Astrocyte of the spinal cord (primary cell): ENCODE data around the gene ARPC1A.

Experiments used
- DNase-seq: peaks from one replicate; pipeline ENCODE4 v3.0.0; 2011; ENCODE audit warnings: low read depth, low spot score
- H3K4me3 ChIP-seq: 2 replicates; pipeline ENCODE4 v1.5.1; 2011; ENCODE audit warnings: low read depth, mild to moderate bottlenecking, low read length, moderate library complexity
- CTCF ChIP-seq: IDR thresholded peaks from 2 replicates; pipeline ENCODE4 v1.5.1; 2012; ENCODE audit warnings: low read depth, mild to moderate bottlenecking, low read length, inconsistent platforms
- in situ Hi-C: cut with HindIII; loops from 2 replicates; pipeline ENCODE4 v1.10.0; 2017; ENCODE audit warnings: low sequenced_read_pairs

ARPC1A gene

GRCh38 chr7:99395616-99396327 is 70.1 kb downstream of the ARPC1A start:
- in situ Hi-C loops = no loop called here
- TF ChIP-seq CTCF = no peak
- DNase-seq = no peak

GRCh38 chr7:99396418-99397296 is 71.0 kb downstream of the ARPC1A start:
- no peak for DNase-seq
- no peak overlapping the region for H3K4me3 ChIP-seq
- in situ Hi-C loops = no loop called here
- TF ChIP-seq CTCF = no peak

More at GRCh38 chr7:99395616-99396327, 70.1 kb downstream of the ARPC1A start:
- H3K4me3 ChIP-seq = no peak overlapping the region

GRCh38 chr7:99397297-99397983 is 71.7 kb downstream of the ARPC1A start:
- in situ Hi-C loops = no loop called here
- TF ChIP-seq CTCF = no peak
- no peak for DNase-seq
- no peak overlapping the region for H3K4me3 ChIP-seq

GRCh38 chr7:99398891-99399445 is 73.3 kb downstream of the ARPC1A start:
- in situ Hi-C loops = no loop called here
- H3K4me3 ChIP-seq = no peak overlapping the region
- DNase-seq = no peak
- no peak for TF ChIP-seq CTCF

GRCh38 chr7:99399597-99399996 is 73.9 kb downstream of the ARPC1A start:
- DNase-seq = no peak
- no peak overlapping the region for H3K4me3 ChIP-seq
- in situ Hi-C loops = no loop called here
- TF ChIP-seq CTCF = no peak

- H3K4me3 ChIP-seq = no peak overlapping the region
- TF ChIP-seq CTCF = no peak
- in situ Hi-C loops = no loop called here
- no peak for DNase-seq
These were observed 77.2 kb downstream of the ARPC1A start for GRCh38 chr7:99402854-99403253.
